GM21619 (cell line): ENCODE measurements around the gene ABHD15.
A peak's percentile ranks its signal among the peaks of the same experiment; 100 is the strongest.

Experiments used
- ATAC-seq: cut with Tn5 transposase; IDR thresholded peaks from one replicate; pipeline ENCODE4 v1.9.1; 2021; ENCODE audit not compliant: unreplicated experiment

ABHD15 gene

GRCh38 chr17:29583324-29584248, 16.7 kb upstream of the ABHD15 start:
- ATAC-seq, result no peak

GRCh38 chr17:29582772-29583171, 15.9 kb upstream of the ABHD15 start:
- no peak for ATAC-seq

GRCh38 chr17:29582254-29582765, 15.5 kb upstream of the ABHD15 start:
- ATAC-seq, result no peak

GRCh38 chr17:29581583-29582253, 14.9 kb upstream of the ABHD15 start:
- ATAC-seq, result no peak

- ATAC-seq, result peak; percentile 79
Measured at GRCh38 chr17:29579866-29580771, 13.3 kb upstream of the ABHD15 start.

- ATAC-seq, result no peak
Measured at GRCh38 chr17:29578626-29579485, 12.0 kb upstream of the ABHD15 start.

- ATAC-seq, result no peak
Measured at GRCh38 chr17:29577385-29578211, 10.8 kb upstream of the ABHD15 start.

- ATAC-seq, result no peak
Measured at GRCh38 chr17:29577001-29577370, 10.1 kb upstream of the ABHD15 start.

- ATAC-seq, result no peak
Measured at GRCh38 chr17:29576214-29577000, 9.6 kb upstream of the ABHD15 start.

GRCh38 chr17:29575511-29576213, 8.8 kb upstream of the ABHD15 start:
- ATAC-seq, result no peak

- no peak for ATAC-seq
Measured at GRCh38 chr17:29574732-29575510, 8.1 kb upstream of the ABHD15 start.

GRCh38 chr17:29573871-29574731, 7.3 kb upstream of the ABHD15 start:
- ATAC-seq, result no peak

GRCh38 chr17:29573558-29573869, 6.7 kb upstream of the ABHD15 start:
- no peak for ATAC-seq

- no peak for ATAC-seq
Measured at GRCh38 chr17:29572691-29573557, 6.1 kb upstream of the ABHD15 start.
